PC-3 (cell line): ENCODE data around the gene CDC42SE2. TPM values are rescaled to one million over a fixed set of nuclear protein-coding genes. Genes with fewer than 3 reads are reported as not detected.

Experiments used
- ATAC-seq: fragments of 200-7000 bp; cut with Tn5 transposase; 2 replicates; pipeline ENCODE4 v1.9.1; 2020; ENCODE audit warnings: mild to moderate bottlenecking, moderate library complexity
- BruUV-seq: library from RNA; stranded (reverse); fragments of 400-500 nt; replicated peaks from 2 replicates; lab custom pipeline; 2021; lab: Mats Ljungman, UMichigan
- CTCF ChIA-PET: fragments of 300-600 bp; sonication (Branson Sonifier 250); formaldehyde crosslinking; loops from one replicate; lab custom pipeline; 2022; ENCODE audit warnings: antibody characterized with exemption; lab: Charles Lee
- POLR2A ChIA-PET: fragments of 300-600 bp; sonication (Branson Sonifier 250); formaldehyde crosslinking; loops from one replicate; lab custom pipeline; 2022; ENCODE audit warnings: antibody characterized with exemption; ENCODE audit not compliant: unreplicated experiment; lab: Charles Lee
- DNase-seq: peaks from one replicate; pipeline ENCODE4 v3.0.0-alpha.2; 2015
- H2AFZ ChIP-seq: fragments of 300-600 bp; sonication (generic); 2 replicates; pipeline ENCODE4 v1.6.0; 2016; ENCODE audit warnings: antibody characterized with exemption, low read length
- H3F3A ChIP-seq: fragments of 300-600 bp; sonication (generic); one replicate; pipeline ENCODE4 v1.6.0; 2017; ENCODE audit warnings: antibody characterized with exemption, low read length, control low read depth, mild to moderate bottlenecking; ENCODE audit not compliant: unreplicated experiment
- H3K27ac ChIP-seq: fragments of 300-600 bp; sonication (generic); 2 replicates; pipeline ENCODE4 v1.5.1; 2016; ENCODE audit warnings: mild to moderate bottlenecking, low read length
- H3K27me3 ChIP-seq: fragments of 300-600 bp; sonication (generic); 2 replicates; pipeline ENCODE4 v1.6.1; 2016; ENCODE audit warnings: low read length, mixed read lengths
- H3K36me3 ChIP-seq: fragments of 300-600 bp; sonication (generic); 2 replicates; pipeline ENCODE4 v1.6.1; 2016; ENCODE audit warnings: low read depth, mixed run types, low read length, mixed read lengths
- H3K4me1 ChIP-seq: fragments of 300-600 bp; sonication (generic); 2 replicates; pipeline ENCODE4 v1.5.1; 2016; ENCODE audit warnings: low read length; ENCODE audit not compliant: insufficient read depth
- H3K4me2 ChIP-seq: fragments of 300-600 bp; sonication (generic); 2 replicates; pipeline ENCODE4 v1.6.0; 2016; ENCODE audit warnings: low read length
- H3K4me3 ChIP-seq: fragments of 300-600 bp; sonication (generic); 2 replicates; pipeline ENCODE4 v1.5.1; 2016; ENCODE audit warnings: mild to moderate bottlenecking, low read length, mixed read lengths
- H3K79me2 ChIP-seq: fragments of 300-600 bp; sonication (generic); 2 replicates; pipeline ENCODE4 v1.6.1; 2017; ENCODE audit warnings: low read length, mixed read lengths
- H3K9ac ChIP-seq: fragments of 300-600 bp; sonication (generic); 2 replicates; pipeline ENCODE4 v1.6.0; 2016; ENCODE audit warnings: mild to moderate bottlenecking, low read length
- H3K9me2 ChIP-seq: fragments of 300-600 bp; sonication (generic); replicated peaks from 2 replicates; pipeline ENCODE4 v1.6.1; 2016; ENCODE audit warnings: mixed run types, low read length, mixed read lengths
- H3K9me3 ChIP-seq: fragments of 300-600 bp; sonication (generic); 2 replicates; pipeline ENCODE4 v1.6.1; 2016; ENCODE audit warnings: low read length, mixed read lengths
- H4K20me1 ChIP-seq: fragments of 300-600 bp; sonication (generic); 2 replicates; pipeline ENCODE4 v1.6.1; 2016; ENCODE audit warnings: low read length, mixed read lengths
- EZH2 ChIP-seq: fragments of 300-600 bp; sonication (generic); IDR thresholded peaks from one replicate; pipeline ENCODE4 v1.6.1; 2017; ENCODE audit warnings: antibody characterized with exemption, mild to moderate bottlenecking, low read length; ENCODE audit not compliant: unreplicated experiment
- EZH2phosphoT487 ChIP-seq: fragments of 300-600 bp; sonication (generic); IDR thresholded peaks from 2 replicates; pipeline ENCODE4 v1.6.1; 2018; ENCODE audit warnings: mild to moderate bottlenecking, antibody characterized with exemption, low read length, borderline replicate concordance
- intact Hi-C: fragments of 100-400 bp; cut with micrococcal nuclease; formaldehyde crosslinking; loops from 2 replicates; pipeline ENCODE4 v1.9.0; 2023
- total RNA-seq: library from RNA; depleted of rRNA; stranded (reverse); fragments of >200 nt; gene quantifications from 2 replicates; pipeline ENCODE4 v1.2.3, GENCODE V29; 2014
- TF ChIP-seq, protein P1 (sequence below): fragments of 300-600 bp; sonication (generic); conservative IDR thresholded peaks from 2 replicates; pipeline ENCODE4 v1.5.1; 2017; ENCODE audit warnings: antibody characterized with exemption, low read depth, mild to moderate bottlenecking, low read length

Gene CDC42SE2
- total RNA-seq, 1 experiment from 2014 or later: 13.3 TPM

DNA sequence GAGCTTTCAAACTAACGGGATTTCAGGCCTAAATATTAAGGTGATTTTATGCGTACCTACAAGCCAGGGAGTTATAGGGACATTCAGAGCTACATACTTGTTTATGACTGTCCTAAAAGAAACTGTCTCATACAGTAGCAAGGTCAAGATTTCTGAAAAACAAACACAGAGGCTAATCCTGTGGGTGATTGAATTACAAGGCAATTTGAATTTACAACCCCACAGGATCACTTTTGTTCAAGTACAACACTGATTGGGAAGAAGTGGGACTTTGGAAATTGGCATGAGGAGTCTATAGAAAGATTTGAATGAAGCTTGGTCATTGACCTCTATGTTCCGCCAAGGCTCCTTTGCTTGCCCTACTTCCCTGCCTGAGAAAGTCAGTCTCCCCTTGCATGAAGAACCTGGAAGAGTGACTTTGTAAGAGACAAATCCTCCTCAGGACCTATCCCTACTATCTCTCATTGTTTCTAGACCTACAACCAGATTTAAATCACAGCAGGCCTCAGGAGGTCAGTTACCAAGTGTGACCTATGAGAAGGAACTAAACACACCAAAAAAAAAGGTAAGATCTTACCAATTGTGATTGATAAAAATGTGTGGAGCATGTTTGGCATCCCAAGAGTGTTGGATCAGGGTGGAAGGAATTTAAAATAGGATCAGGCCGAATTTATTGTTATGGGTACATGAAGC lies 38.4 kb upstream of the CDC42SE2 start:
- CTCF ChIA-PET: no interaction called here
- no peak overlapping the region for H3K27ac ChIP-seq
- no TSS peak for BruUV-seq
- POLR2A ChIA-PET: no interaction called here
- H3K9ac ChIP-seq: no peak overlapping the region
- H3K4me1 ChIP-seq: peaks cover 9% of the 10 kb centered on the region; the same call in 1 of the 2 replicates
- no peak for TF ChIP-seq EZH2phosphoT487
- TF ChIP-seq, protein P1, sequence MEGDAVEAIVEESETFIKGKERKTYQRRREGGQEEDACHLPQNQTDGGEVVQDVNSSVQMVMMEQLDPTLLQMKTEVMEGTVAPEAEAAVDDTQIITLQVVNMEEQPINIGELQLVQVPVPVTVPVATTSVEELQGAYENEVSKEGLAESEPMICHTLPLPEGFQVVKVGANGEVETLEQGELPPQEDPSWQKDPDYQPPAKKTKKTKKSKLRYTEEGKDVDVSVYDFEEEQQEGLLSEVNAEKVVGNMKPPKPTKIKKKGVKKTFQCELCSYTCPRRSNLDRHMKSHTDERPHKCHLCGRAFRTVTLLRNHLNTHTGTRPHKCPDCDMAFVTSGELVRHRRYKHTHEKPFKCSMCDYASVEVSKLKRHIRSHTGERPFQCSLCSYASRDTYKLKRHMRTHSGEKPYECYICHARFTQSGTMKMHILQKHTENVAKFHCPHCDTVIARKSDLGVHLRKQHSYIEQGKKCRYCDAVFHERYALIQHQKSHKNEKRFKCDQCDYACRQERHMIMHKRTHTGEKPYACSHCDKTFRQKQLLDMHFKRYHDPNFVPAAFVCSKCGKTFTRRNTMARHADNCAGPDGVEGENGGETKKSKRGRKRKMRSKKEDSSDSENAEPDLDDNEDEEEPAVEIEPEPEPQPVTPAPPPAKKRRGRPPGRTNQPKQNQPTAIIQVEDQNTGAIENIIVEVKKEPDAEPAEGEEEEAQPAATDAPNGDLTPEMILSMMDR: no peak
- no peak for TF ChIP-seq EZH2
- no peak overlapping the region for H2AFZ ChIP-seq
- ATAC-seq (no peak), DNase-seq (no peak)
- no peaks in the 10 kb centered on the region for H4K20me1 ChIP-seq
- intact Hi-C loops: no loop called here
- H3K9me3 ChIP-seq: no peaks in the 10 kb centered on the region
- no peak overlapping the region for H3K4me3 ChIP-seq
- no peaks in the 10 kb centered on the region for H3K27me3 ChIP-seq
- H3K36me3 ChIP-seq: no peaks in the 10 kb centered on the region
- H3K79me2 ChIP-seq: no peaks in the 10 kb centered on the region
- H3K4me2 ChIP-seq: no peak overlapping the region
- H3F3A ChIP-seq: no peaks in the 10 kb centered on the region
- no peaks in the 10 kb centered on the region for H3K9me2 ChIP-seq

DNA sequence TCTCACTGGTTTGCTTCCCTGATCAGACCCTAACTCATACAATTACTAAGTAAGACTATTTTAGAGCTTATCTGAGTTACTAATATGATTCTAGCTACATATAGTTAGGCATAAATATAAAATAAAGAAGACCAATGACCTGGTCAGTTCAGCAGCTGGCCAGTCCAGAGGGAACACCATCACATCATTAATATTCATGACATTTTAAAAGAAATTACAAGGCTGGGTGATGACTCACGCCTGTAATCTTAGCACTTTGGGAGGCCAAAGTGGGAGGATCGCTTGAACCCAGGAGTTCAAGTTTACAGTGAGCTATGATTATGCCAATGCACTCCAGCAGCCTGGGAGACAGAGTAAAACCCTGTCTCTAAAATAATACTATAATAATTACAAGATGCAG lies 37.0 kb upstream of the CDC42SE2 start:
- Histone ChIP-seq H3K27ac (no peak overlapping the region), H3K4me1 (peaks cover 6% of the 10 kb centered on the region; the same call in 1 of the 2 replicates), H3K36me3 (no peaks in the 10 kb centered on the region), H3K4me2 (no peak overlapping the region), H3K9me2 (no peaks in the 10 kb centered on the region), H3K27me3 (no peaks in the 10 kb centered on the region), H3K9me3 (no peaks in the 10 kb centered on the region), H3K9ac (no peak overlapping the region), H3K4me3 (no peak overlapping the region), H3F3A (no peaks in the 10 kb centered on the region), H4K20me1 (no peaks in the 10 kb centered on the region), H3K79me2 (no peaks in the 10 kb centered on the region), H2AFZ (no peak overlapping the region)
- BruUV-seq: no TSS peak
- DNase-seq (no peak), ATAC-seq (no peak)
- ChIA-PET CTCF (no interaction called here), POLR2A (no interaction called here)
- no peak for TF ChIP-seq EZH2
- TF ChIP-seq EZH2phosphoT487: no peak
- TF ChIP-seq, protein P1: no peak
- intact Hi-C loops: no loop called here

DNA sequence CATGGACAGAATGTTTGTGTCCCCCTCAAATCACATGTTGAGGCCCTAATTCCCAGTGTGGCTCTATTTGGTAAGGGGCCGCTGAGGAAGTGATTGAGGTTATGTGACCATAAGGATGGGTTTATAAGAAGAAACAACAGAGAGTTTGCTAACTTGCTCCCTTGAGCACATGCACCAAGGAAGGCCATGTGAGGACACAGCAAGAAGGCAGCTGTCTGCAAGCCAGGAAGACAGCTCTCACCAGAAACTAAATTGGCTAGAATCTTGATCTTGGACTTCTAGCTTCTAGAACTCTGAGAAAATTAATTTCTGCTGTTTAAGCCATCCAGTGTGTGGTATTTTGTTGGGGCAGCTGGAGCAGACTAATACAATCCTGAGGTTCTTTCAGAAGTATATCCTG lies 35.2 kb upstream of the CDC42SE2 start:
- POLR2A ChIA-PET: no interaction called here
- H3K79me2 ChIP-seq: no peaks in the 10 kb centered on the region
- H3K4me3 ChIP-seq: no peak overlapping the region
- no peaks in the 10 kb centered on the region for H4K20me1 ChIP-seq
- BruUV-seq: no TSS peak
- H2AFZ ChIP-seq: no peak overlapping the region
- H3K27ac ChIP-seq: no peak overlapping the region
- no peaks in the 10 kb centered on the region for H3K4me1 ChIP-seq
- H3K9ac ChIP-seq: no peak overlapping the region
- ATAC-seq (no peak), DNase-seq (no peak)
- intact Hi-C loops: no loop called here
- no peaks in the 10 kb centered on the region for H3K9me2 ChIP-seq
- no peaks in the 10 kb centered on the region for H3K27me3 ChIP-seq
- H3K9me3 ChIP-seq: no peaks in the 10 kb centered on the region
- no peaks in the 10 kb centered on the region for H3F3A ChIP-seq
- TF ChIP-seq, protein P1: no peak
- TF ChIP-seq EZH2: no peak
- no peak for TF ChIP-seq EZH2phosphoT487
- H3K4me2 ChIP-seq: no peak overlapping the region
- no peaks in the 10 kb centered on the region for H3K36me3 ChIP-seq
- CTCF ChIA-PET: no interaction called here
